AG04449 (cell line): ENCODE results near the gene SLC8A3.
A peak's percentile ranks its signal among the peaks of the same experiment; 100 is the strongest.

Experiments used
- CTCF ChIA-PET: fragments of 350-600 bp; formaldehyde crosslinking; extraction: SDS; loops from one replicate; lab custom pipeline; 2021; ENCODE audit warnings: antibody characterized with exemption; lab: Yijun Ruan, JAX
- POLR2A ChIA-PET: fragments of 400-600, 350-600 bp; formaldehyde crosslinking; extraction: SDS; loops from one replicate; lab custom pipeline; 2020; ENCODE audit warnings: antibody characterized with exemption, inconsistent platforms; lab: Yijun Ruan, JAX
- DNase-seq: peaks from one replicate; pipeline ENCODE4 v3.0.0-alpha.2; 2010; ENCODE audit warnings: low read depth, low spot score
- H3K4me3 ChIP-seq: 2 replicates; pipeline ENCODE4 v1.5.1; 2011; ENCODE audit warnings: low read depth, mild to moderate bottlenecking, control low read depth, low read length
- CTCF ChIP-seq: IDR thresholded peaks from one replicate; pipeline ENCODE4 v1.5.1; 2011; ENCODE audit warnings: mild to moderate bottlenecking, moderate library complexity, low read length, control low read depth, inconsistent platforms; ENCODE audit not compliant: insufficient read depth; ENCODE audit errors: missing control alignments

The SLC8A3 gene

GRCh38 chr14:70050136-70050535 is 138.6 kb downstream of the SLC8A3 start:
- POLR2A ChIA-PET: no interaction called here
- H3K4me3 ChIP-seq: no peak overlapping the region
- no peak for DNase-seq
- TF ChIP-seq CTCF: no peak
- CTCF ChIA-PET: no interaction called here

GRCh38 chr14:70049605-70050004 is 139.1 kb downstream of the SLC8A3 start:
- no peak for DNase-seq
- TF ChIP-seq CTCF: no peak
- ChIA-PET CTCF (no interaction called here), POLR2A (no interaction called here)
- H3K4me3 ChIP-seq: no peak overlapping the region

- H3K4me3 ChIP-seq: no peak overlapping the region
- CTCF ChIA-PET: no interaction called here
- TF ChIP-seq CTCF: no peak
- POLR2A ChIA-PET: no interaction called here
- no peak for DNase-seq
These were observed 140.5 kb downstream of the SLC8A3 start for GRCh38 chr14:70048313-70048654.

GRCh38 chr14:70047598-70048312 is 141.0 kb downstream of the SLC8A3 start:
- POLR2A ChIA-PET: no interaction called here

GRCh38 chr14:70045844-70046535 is 142.8 kb downstream of the SLC8A3 start:
- DNase-seq: no peak
- no peak overlapping the region for H3K4me3 ChIP-seq
- ChIA-PET CTCF (no interaction called here), POLR2A (no interaction called here)
- peak; percentile 69 for TF ChIP-seq CTCF

More at GRCh38 chr14:70047598-70048312, 141.0 kb downstream of the SLC8A3 start:
- no peak for TF ChIP-seq CTCF
- DNase-seq: no peak
- H3K4me3 ChIP-seq: no peak overlapping the region
- CTCF ChIA-PET: no interaction called here

GRCh38 chr14:70045310-70045709 is 143.4 kb downstream of the SLC8A3 start:
- TF ChIP-seq CTCF: no peak
- DNase-seq: no peak
- H3K4me3 ChIP-seq: no peak overlapping the region
- ChIA-PET CTCF (no interaction called here), POLR2A (no interaction called here)
